ENCODE results near the gene BCHE. TPM values are rescaled to one million over a fixed set of nuclear protein-coding genes. Genes with fewer than 3 reads are reported as not detected.

BCHE gene
- total RNA-seq, 1 donor from 2014 or later: 1.9 TPM

DNA sequence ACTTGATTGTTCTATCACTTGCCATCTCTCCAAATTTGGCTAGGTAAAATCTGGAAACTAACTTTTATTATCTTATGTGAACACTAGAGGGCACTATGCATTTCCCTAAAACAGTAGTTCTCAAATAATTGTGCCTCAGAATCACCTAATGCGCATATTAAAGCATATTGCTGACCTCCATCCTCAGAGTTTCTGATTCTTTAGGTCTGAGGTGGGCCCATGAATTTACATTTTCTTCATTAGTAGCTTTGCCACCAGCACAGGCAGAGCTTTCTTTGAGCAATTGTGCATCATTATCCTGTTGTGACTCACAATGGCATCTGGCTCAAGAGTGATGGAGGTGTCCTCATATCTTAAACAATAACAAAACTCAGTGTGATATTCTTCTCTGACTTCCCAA, 17.5 kb upstream of the BCHE start:
- Mint-ChIP-seq H3K9me3 (ENCODE audit: low read depth) (no peaks in the 10 kb centered on the region), H3K27me3 (ENCODE audit: low read depth) (peaks cover 5% of the 10 kb centered on the region), H3K4me1 (ENCODE audit: low read depth) (no peaks in the 10 kb centered on the region), H3K4me3 (ENCODE audit: unreplicated experiment) (no peak overlapping the region), H3K36me3 (ENCODE audit: low read depth) (no peaks in the 10 kb centered on the region), H3K27ac (ENCODE audit: unreplicated experiment) (no peak overlapping the region)
- TF ChIP-seq, protein P1, sequence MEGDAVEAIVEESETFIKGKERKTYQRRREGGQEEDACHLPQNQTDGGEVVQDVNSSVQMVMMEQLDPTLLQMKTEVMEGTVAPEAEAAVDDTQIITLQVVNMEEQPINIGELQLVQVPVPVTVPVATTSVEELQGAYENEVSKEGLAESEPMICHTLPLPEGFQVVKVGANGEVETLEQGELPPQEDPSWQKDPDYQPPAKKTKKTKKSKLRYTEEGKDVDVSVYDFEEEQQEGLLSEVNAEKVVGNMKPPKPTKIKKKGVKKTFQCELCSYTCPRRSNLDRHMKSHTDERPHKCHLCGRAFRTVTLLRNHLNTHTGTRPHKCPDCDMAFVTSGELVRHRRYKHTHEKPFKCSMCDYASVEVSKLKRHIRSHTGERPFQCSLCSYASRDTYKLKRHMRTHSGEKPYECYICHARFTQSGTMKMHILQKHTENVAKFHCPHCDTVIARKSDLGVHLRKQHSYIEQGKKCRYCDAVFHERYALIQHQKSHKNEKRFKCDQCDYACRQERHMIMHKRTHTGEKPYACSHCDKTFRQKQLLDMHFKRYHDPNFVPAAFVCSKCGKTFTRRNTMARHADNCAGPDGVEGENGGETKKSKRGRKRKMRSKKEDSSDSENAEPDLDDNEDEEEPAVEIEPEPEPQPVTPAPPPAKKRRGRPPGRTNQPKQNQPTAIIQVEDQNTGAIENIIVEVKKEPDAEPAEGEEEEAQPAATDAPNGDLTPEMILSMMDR (IDR thresholded peaks at IDR 0.05): peak; percentile 89
- no peak for DNase-seq (ENCODE audit: low spot score)

DNA sequence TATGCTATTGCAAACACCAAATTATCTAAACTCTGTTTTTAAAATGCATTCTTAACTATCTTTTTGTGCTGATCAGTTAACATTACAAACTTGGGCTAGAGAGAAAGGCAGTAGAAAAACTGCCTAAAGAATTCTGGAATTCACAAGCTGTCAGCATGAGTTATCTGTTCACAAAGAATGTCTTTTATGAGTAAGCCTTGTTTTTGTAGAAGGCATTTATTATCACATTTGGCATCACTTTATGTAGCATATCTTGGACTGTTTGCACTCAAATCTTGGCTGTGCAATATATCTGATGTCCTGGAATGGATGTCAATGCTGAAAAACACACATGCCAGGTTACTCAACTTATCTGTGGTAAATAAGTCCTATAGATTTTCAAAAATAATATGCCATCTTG, 15.5 kb upstream of the BCHE start:
- no peak for DNase-seq (ENCODE audit: low spot score)
- Mint-ChIP-seq H3K4me1 (ENCODE audit: low read depth) (no peaks in the 10 kb centered on the region), H3K27ac (ENCODE audit: unreplicated experiment) (no peak overlapping the region), H3K36me3 (ENCODE audit: low read depth) (no peaks in the 10 kb centered on the region), H3K9me3 (ENCODE audit: low read depth) (no peaks in the 10 kb centered on the region), H3K27me3 (ENCODE audit: low read depth) (peaks cover 1% of the 10 kb centered on the region), H3K4me3 (ENCODE audit: unreplicated experiment) (no peak overlapping the region)
- TF ChIP-seq, protein P1 (IDR thresholded peaks at IDR 0.05): no peak

DNA sequence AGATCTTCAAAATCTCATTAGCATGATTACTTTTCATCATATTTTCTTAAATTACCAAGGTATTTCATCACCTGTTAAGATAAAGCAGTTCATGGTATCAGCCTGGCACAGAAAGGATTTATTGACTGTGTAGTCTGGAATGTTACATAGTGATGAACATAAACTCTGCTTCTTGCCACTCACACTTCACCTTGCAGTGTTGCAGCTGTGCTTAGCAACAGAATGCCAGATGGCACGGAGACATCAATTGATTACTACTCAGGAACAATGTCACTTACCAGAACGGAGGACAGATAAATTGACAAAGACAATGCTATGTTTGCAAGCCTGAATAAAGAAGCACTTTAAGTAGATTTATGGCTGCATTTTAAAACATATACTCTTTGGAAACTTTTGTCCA, 15.0 kb upstream of the BCHE start:
- Mint-ChIP-seq H3K4me1 (ENCODE audit: low read depth) (no peaks in the 10 kb centered on the region), H3K9me3 (ENCODE audit: low read depth) (no peaks in the 10 kb centered on the region), H3K27me3 (ENCODE audit: low read depth) (peaks cover 1% of the 10 kb centered on the region), H3K27ac (ENCODE audit: unreplicated experiment) (no peak overlapping the region), H3K36me3 (ENCODE audit: low read depth) (no peaks in the 10 kb centered on the region), H3K4me3 (ENCODE audit: unreplicated experiment) (no peak overlapping the region)
- TF ChIP-seq, protein P1 (IDR thresholded peaks at IDR 0.05): no peak
- no peak for DNase-seq (ENCODE audit: low spot score)

DNA sequence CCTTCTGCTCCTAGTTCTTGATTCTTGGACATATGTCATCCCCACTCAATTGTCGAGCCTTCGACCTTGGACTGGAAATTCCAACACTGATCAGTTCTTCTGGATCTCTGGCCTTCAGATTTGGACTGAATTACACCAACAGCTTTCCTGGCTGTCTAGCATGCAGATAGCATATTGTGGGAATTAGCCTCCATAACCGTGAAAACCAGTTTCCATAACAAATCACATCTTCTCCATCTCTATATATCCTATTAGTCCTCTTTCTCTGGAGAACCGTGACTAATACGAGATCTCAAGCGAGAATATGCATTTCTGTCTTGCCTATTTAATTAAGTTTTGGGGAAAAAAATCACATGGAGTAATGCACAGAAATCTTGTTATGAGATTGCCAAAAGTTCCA, 8.8 kb upstream of the BCHE start:
- no peak for DNase-seq (ENCODE audit: low spot score)
- H3K4me3 Mint-ChIP-seq (ENCODE audit: unreplicated experiment): no peak overlapping the region
- H3K4me1 Mint-ChIP-seq (ENCODE audit: low read depth): no peaks in the 10 kb centered on the region
- TF ChIP-seq, protein P1 (IDR thresholded peaks at IDR 0.05): no peak
- no peak overlapping the region for H3K27ac Mint-ChIP-seq (ENCODE audit: unreplicated experiment)
- no peaks in the 10 kb centered on the region for H3K9me3 Mint-ChIP-seq (ENCODE audit: low read depth)
- no peaks in the 10 kb centered on the region for H3K27me3 Mint-ChIP-seq (ENCODE audit: low read depth)
- no peaks in the 10 kb centered on the region for H3K36me3 Mint-ChIP-seq (ENCODE audit: low read depth)

DNA sequence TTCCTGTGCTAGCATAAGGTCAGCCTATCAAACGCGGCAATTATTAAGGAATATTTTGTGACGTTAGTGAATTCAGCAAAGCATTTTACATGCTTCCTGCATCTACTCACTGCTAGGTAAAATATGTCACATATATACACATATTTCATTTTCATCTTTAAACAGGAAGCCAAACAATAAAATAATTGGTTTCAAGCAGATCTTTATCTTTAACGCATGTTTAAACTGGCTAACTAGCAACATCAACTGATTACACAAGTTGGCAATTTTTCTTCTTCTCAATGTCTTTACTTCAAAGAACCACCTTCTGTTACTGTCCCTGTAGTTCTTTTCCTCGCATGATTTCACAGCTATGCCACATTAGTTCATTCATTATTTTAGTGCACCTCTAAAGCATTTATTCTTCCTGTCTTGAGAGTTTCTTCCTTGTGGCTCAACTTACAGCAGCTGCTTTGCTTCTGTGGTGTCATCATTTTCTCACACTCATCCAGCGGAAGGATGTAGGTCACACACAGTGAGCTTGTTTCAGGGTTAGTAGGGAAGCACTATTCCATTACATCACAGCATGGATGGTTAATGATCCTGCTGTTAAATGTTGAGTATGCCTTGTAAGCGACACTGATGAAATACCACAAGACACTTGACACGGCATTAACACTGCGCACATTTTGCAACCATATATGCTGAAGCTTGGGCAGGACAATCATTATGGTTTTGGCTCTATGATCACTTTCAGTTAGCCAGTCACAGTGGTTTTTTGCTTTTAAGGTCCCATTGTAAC, 2.3 kb upstream of the BCHE start:
- no peak overlapping the region for H3K4me3 Mint-ChIP-seq (ENCODE audit: unreplicated experiment)
- no peak overlapping the region for H3K27ac Mint-ChIP-seq (ENCODE audit: unreplicated experiment)

More for the DNA sequence above, 2.3 kb upstream of the BCHE start:
- TF ChIP-seq, protein P1 (IDR thresholded peaks at IDR 0.05): no peak
- H3K27me3 Mint-ChIP-seq (ENCODE audit: low read depth): no peaks in the 10 kb centered on the region
- H3K9me3 Mint-ChIP-seq (ENCODE audit: low read depth): no peaks in the 10 kb centered on the region
- H3K36me3 Mint-ChIP-seq (ENCODE audit: low read depth): no peaks in the 10 kb centered on the region
- DNase-seq (ENCODE audit: low spot score): no peak
- peaks cover 10% of the 10 kb centered on the region for H3K4me1 Mint-ChIP-seq (ENCODE audit: low read depth)
